ENCODE data around the gene RINL.

- TF ChIP-seq CTCF (IDR thresholded peaks at IDR 0.05; ENCODE audit: poor library complexity, severe bottlenecking) (no peak), EP300 (conservative IDR thresholded peaks at IDR 0.05; ENCODE audit: poor library complexity, severe bottlenecking) (no peak), REST (IDR thresholded peaks at IDR 0.05; ENCODE audit: borderline replicate concordance) (no peak), TAF1 (IDR thresholded peaks at IDR 0.05; ENCODE audit: low read depth) (no peak), EZH2 (IDR thresholded peaks at IDR 0.05; ENCODE audit: borderline replicate concordance, insufficient read depth, low read length, poor library complexity, severe bottlenecking) (no peak), POLR2AphosphoS5 (IDR thresholded peaks at IDR 0.05) (no peak), RAD21 (conservative IDR thresholded peaks at IDR 0.05) (no peak), SMC3 (conservative IDR thresholded peaks at IDR 0.05; ENCODE audit: poor library complexity) (no peak), MXI1 (conservative IDR thresholded peaks at IDR 0.05; ENCODE audit: poor library complexity, severe bottlenecking) (no peak)
Measured at GRCh38 chr19:38839816-38840582, 38.1 kb downstream of the RINL start.

Data from neural cell (in vitro differentiated cells).